GM21576 (cell line): ENCODE data around the gene GOLGA7B.
"Not testable (repeated sequence)": the region's sequence is repeated elsewhere in the genome, so short reads cannot be mapped to it uniquely, and the experiment has no call there.

Experiments used
- ATAC-seq: cut with Tn5 transposase; IDR thresholded peaks from one replicate; pipeline ENCODE4 v1.9.1; 2021; ENCODE audit warnings: mild to moderate bottlenecking, moderate library complexity; ENCODE audit not compliant: unreplicated experiment

The GOLGA7B gene

DNA sequence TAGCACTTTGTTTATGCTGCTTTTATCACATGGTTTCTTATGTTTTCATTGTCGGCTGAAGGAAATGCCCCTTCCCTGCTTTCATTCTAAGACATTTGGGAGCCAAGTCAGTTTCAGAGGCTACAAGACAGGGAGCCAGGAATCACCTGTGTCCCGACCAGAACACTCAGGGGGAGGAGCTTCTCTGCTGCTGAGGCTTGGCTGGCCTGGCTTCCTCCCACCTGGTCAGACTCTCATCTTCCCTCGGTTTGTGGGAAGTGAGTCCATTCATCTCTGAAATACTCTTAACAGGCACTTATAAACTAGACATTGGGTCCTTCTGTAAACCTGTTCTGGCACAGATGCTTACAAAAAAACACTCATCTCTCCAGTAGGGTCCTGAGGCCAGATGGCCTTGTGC is 19.6 kb upstream of the GOLGA7B start:
- no peak for ATAC-seq

DNA sequence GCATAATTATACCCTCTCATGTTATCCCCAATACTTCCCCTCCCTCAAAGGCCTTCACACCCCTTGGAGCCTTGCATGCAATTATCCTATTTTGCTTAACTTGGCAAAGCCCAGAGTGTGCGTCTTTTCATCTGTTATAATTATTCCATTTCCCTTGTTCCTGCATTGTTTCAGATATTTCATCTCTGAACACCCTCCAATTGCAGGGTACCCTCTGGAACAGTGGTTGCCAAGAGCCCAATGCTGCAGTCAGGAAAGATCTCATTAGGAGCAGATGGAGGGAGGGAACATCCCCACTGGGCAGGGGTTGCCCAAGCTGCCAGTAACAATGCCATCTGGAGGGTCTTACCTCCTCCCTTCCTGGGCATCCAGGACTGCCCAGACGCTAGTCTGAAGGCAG is 18.4 kb upstream of the GOLGA7B start:
- no peak for ATAC-seq

DNA sequence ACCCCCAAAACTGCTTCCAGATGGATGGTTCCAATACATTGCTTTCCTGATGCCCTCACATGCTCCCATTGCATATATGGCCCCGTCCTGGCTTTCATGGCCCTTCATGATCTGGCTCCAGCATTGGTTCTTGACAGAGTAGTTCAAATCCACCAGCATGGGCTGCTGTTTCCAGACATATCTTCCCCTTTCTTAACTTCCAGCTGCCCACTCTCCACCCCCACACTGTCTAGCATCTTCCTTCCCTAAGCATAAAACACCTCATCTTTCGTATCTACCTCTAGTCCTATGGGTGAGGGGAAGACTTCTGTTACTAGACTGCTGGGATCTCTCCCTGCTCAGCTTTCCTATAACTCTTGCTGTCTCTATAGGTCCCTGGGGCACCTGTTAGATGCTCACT is 13.2 kb upstream of the GOLGA7B start:
- ATAC-seq, result no peak

DNA sequence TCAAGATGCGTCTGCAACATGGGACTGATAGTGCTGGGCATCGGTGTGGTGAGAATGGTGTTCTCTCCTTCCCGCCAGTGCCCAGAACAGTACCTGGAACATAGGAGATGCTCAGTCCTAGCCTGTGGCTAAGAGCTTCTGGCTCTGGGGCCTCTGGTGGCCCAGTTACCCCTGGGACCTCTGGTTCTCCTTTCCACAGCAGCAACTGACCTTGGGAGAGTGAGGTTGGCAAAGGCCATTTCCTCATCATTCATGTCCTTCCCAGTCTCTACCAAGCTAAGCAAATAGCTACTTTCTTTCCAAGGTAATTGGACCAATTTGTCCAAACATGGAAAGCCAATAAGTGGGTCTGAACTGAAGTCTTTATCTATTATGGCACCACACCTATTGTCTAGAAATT is 11.6 kb upstream of the GOLGA7B start:
- ATAC-seq, result no peak

DNA sequence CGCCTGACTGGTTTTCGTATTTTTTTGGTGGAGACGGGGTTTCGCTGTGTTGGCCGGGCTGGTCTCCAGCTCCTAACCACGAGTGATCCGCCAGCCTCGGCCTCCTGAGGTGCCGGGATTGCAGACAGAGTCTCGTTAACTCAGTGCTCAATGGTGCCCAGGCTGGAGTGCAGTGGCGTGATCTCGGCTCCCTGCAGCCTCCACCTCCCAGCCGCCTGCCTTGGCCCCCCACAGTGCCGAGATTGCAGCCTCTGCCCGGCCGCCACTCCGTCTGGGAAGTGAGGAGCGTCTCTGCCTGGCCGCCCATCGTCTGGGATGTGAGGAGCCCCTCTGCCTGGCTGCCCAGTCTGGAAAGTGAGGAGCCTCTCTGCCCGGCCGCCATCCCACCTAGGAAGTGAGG is 8.5 kb upstream of the GOLGA7B start:
- not testable (repeated sequence) for ATAC-seq

DNA sequence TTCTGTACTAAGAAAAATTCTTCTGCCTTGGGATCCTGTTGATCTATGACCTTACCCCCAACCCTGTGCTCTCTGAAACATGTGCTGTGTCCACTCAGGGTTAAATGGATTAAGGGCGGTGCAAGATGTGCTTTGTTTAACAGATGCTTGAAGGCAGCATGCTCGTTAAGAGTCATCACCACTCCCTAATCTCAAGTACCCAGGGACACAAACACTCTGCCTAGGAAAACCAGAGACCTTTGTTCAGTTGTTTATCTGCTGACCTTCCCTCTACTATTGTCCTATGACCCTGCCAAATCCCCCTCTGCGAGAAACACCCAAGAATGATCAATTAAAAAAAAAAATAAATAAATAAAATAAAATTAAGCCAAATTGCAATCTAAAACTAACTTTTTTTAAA is 7.5 kb upstream of the GOLGA7B start:
- not testable (repeated sequence) for ATAC-seq

DNA sequence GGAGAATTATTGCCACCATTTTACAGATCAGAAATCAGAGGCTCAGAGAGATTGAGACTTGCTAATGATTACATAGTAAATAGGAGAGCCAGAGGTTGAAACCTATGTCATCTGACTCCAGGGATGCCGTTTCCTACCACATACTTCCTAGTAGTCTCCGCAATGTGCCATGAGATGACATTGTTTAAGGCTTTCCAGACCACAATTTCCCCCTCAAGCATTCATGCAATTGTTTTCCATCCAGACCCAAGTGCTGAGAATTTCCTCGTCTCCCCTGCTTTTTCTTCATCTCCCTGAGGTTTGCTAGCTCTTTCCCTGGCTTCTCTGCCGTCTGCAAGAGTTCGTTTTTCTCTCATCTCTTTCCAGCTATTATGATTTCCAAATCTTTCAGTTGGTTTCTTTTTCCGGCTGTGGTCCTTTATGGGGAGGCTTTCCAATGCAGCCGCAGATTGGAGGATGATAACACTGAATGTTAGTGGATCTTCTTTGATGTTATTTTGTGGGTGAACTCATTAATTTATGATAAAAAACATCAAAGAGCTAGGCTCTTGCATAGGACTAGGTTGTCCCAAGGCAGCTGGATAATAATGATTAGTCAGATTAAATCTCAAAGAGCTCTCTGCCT is 6.9 kb upstream of the GOLGA7B start:
- ATAC-seq, result no peak

DNA sequence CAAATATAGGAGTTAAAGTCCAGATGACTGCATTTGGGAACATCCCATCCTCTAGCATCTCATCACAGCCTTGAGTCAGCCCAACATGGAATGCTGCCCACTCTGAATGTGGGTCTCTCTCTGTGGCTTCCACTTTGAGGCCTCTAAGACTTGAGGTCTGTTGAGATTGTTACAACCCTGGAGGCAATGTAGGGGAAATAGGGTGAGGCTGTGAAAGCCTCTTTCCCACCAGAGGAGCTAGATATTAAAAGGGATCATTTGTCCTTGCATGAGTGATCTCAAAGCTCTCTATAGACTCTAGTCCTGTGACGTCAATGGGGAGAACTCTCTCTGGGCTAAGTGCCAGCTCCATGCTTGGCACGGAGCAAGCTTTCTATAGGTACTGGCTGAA is 6.4 kb upstream of the GOLGA7B start:
- no peak for ATAC-seq

DNA sequence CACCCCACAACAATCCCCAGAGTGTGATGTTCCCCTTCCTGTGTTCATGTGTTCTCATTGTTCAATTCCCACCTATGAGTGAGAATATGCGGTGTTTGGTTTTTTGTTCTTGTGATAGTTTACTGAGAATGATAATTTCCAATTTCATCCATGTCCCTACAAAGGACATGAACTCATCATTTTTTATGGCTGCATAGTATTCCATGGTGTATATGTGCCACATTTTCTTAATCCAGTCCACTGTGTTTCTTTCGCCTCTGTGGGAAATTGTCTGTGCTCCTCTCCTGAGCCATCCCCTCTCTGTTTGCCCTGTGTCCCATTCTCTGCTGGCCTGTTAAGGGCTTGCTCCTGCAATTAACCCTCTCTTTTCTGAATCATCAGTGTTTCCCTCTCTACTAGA is 5.7 kb upstream of the GOLGA7B start:
- ATAC-seq, result not testable (repeated sequence)

DNA sequence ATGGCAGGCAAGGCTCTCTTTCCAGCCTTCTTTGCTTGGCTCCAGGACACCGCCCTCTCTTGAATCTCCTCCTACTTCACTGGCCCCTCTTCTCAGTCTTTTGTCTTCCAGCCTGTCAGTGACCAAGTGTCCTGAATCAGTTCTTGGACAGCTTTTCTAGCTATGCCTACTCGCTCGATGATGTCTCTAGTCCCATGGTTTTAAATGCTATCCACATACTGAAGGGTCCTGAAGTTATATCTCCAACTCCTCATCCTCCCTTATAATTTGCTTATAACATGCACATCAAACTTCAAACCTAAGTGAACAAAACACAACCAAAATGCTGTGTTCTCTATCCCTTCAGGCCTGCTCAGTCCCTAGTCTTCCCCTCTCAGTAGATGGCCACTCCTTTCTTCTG is 5.0 kb upstream of the GOLGA7B start:
- no peak for ATAC-seq

DNA sequence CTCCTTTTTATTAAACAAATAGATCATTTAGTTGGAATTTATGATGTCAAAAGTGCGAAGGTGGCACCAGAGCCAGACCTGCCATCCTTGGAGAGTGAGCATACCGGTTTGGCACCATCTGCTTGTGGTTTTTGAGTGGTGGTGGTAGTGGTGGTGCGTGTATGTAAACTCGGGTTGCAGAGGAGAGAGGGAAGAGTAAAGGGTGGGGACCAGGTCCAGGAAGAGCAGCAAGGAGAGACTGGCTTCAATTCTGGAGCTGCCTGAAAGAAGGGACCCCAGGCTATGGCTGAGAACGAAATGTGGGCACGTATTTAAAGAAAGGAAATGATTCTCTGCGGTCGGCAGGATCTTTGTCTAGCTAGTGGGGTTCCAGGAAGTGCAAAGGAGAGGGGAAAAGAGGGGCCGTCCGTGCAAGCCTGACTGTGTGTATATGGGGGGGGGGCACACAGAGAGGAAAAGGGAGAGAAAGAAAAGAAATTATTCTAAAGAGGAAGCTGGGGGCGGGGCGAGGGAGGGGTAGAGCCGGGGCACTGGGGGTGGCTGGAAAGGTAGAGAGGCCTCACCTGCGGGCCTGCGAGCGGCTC is 448 bp upstream of the GOLGA7B start:
- ATAC-seq, result no peak

DNA sequence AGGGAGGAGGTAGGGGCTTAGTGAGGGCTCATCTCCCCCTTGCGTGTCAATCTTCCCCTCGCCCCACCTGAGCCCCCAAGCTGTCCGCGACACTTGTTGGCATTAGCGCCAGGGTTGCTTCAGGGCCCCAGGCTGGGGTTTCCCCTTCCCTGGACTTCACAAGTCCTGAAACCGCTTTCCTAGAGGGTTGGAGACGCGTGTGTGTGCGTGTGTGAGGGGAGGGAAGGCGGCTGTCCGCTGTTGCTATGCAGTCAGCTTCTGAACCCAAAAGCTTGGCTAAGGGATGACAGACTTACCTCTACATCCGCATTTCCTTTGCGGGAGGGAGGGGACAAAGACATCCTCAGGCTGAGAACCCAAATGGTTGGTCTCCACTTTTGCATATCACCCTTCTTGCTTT is 803 bp downstream of the GOLGA7B start:
- no peak for ATAC-seq

DNA sequence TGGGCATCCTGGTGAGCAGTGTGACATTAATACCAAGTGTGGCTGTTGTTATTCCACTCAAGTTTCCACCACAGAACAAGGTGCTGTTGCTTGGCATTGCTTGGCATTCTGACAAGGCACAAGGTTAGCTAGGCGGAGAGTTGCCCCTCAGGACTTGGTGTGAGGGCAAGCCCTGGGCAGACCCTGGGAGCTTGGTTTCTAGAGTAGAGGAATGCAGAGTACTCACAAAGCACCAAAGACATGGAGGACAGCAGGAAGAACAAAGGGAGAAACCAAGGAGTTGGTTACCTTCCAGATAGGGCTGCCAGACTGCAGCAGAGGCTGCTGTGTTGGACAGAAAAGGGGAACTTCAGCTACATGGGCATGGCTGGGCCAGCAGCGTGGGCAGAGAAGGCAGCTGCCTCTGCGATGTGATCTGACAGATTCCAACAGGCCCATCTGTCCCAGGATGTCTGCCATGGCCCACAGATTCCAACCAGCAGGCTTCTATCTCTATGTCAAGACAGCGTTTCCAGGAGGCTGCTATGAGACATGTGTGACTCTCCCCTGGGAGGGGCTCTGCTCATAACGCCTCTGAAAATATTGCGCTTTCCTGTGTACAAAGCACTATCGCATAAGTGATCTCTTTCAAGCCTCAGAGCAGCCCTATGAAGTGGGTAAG is 1.8 kb downstream of the GOLGA7B start:
- no peak for ATAC-seq

DNA sequence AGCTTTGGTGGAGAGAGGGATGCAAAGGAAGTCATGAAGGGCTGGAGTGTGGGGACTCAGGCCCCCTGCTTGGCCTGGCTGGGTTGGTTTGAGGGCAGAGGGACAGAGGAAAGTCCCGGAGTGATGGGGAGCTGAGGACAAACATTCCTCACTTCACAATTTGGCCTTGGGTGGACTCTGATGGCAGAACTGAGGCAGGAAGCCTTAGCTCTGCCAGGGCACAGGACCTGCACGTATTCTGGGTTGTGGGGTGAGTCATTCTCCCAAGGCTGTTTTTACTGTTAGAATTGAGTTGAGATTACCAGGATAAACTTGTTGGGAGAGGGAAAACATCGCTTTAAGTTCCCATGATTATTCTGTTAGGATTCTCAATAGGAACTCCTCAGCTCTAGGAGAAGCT is 2.6 kb downstream of the GOLGA7B start:
- no peak for ATAC-seq

DNA sequence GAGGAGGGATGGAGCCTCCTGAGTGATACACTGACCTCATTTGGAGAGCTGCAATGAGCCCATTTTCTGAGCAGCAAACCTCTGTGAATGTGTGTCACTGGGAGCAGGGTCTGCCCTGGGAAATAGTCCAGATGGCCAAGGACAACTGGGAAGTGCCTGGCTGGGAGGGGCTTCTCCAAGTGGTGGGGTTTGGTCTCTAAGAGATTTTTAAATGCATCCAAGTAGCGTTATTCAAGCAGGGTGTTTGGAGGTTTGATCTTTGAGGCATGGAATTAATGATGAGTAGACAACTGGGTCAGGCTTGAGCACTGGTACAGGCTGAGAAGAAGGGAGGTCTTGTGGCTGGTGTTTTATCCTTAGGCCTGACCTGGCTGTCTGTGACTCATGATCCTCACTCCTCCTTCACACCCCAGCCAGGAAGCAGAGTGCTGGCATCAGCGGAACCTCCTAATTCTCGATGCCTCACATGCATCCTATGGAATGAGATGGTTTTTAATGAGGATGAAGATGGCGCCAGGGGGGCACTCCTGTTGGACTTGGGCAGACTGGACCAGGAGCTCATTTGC is 3.3 kb downstream of the GOLGA7B start:
- no peak for ATAC-seq

DNA sequence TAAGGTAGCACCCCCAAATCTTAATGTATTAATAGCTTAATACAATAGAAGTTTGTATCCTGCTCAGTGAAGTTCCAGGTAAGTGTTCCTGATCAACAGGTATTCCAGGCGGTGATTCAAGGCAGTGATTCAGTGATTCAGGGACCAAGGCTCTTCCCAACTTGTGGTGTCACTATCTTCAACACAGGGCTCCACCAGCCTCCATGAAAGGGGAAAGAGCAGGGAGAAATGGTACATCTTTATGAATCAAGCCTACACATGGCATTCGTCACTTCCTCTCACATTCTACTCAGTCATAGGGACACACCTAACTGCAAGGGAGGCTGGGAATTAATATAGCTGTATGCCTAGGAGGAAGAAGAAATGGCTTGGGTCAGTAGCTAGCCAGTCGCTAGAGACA is 5.1 kb downstream of the GOLGA7B start:
- no peak for ATAC-seq

DNA sequence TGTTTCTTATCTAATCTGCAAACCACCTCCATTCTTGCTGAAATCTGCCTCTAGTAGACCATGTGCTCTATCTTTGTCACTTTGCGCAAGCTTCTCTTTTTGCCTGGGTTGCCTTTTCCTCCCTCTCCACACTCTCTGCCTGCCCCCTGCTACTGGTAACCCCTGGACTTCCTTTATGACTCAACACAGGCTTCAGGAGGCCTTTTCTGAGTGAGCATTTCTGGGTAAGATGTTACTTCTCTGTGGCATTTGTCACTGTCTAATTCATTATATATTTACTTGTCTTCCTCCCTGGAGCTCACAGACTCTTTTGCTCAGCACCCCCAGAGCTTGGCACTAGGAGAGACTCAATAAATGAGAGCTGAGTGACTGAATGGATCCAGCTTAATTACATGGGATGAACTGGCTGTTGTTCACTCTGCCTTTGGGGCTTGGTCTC is 8.4 kb downstream of the GOLGA7B start:
- no peak for ATAC-seq

DNA sequence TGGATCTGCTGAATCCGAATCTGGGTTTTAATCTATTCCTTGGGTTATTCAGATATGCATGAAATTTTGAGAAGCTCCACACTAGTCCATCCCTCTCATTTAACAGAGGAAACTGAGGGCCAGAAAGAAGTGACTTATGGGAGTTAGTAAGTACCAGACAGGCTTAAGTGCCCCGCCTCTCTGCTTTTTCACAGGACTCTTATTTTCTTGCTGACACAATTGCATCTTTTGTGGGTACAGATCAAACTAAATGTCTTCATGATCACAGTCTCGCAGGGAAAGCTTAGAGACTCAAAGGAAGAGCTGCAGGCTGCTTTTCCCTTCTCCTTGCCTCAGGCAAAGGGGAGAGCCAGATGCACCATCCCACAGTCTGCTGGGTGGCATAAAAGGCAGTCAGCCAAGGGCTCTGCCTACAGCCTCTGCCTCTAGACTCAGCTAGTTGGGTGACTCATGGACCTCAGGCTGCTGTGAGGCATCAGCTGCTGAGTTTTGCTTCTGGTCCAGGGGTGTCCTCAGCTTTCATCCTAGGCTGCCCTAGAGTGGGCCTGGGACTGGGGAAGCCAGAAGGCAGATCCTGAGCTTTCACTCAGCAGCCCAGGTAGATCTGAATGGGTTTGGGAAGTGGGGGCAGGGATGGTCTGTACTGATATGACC is 11.6 kb downstream of the GOLGA7B start:
- no peak for ATAC-seq

DNA sequence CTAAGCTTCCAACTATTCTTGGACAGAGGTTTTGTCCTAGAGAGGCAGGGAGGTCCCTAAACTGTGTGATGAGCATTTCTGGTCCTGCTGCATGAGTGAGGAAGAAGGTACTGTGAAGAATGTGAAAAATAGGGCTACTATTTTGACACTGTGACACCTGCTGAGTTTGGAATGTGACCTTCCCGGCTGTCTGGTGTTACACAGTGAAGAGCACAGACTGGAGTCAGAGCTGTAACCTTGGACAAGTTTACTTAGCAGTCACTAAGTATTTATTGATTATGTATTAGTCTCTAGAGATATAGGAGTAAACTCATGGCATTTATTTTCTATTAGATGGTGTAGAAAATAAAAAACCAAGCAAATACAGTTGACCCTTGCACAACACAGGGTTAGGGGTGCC is 12.3 kb downstream of the GOLGA7B start:
- ATAC-seq, result no peak

DNA sequence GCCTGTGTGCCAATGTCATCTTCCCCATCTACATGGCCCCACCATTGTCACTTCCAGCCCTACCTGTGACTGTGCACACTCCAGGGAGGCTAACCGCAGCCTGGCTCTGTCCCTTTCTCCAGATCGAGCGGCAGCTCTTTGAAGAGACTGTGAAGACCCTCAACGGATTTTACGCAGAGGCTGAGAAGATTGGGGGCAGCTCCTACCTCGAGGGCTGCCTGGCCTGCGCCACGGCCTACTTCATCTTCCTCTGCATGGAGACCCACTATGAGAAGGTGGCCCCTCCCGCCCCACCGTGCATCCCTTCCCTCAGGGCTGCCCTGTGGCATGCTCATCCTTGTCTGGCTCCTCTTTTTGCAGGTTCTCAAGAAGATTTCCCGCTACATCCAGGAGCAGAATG is 14.2 kb downstream of the GOLGA7B start:
- no peak for ATAC-seq

DNA sequence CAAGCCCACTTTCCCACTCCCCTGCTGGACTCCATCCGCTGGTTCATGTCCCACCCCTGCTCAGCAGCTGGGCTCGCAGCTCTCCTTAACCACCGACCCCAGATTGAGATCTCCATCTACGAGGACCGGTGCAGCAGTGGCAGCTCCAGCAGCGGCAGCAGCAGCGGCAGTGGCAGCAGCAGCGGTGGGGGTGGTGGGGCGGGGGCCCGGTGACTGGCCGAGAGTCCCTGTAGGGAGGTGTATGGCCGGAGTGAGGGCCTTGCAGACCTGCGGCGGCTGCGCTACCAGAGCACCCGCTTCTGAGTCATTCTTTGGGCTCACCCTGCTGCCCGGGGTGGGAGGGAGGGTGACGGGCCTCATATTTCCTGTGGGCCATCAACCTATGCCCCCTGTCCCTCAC is 15.8 kb downstream of the GOLGA7B start:
- ATAC-seq, result no peak
